Endodermal cell (in vitro differentiated cells): ENCODE data around the gene APMAP. TPM values are rescaled to one million over a fixed set of nuclear protein-coding genes. Genes with fewer than 3 reads are reported as not detected.

Source experiments
- DNase-seq: peaks from one replicate; pipeline ENCODE4 v3.0.0-alpha.2; 2017
- H3K27ac ChIP-seq: 2 replicates; pipeline ENCODE4 v1.5.1; 2013; ENCODE audit warnings: mild to moderate bottlenecking, low read depth, low read length, moderate library complexity
- H3K27me3 ChIP-seq: 2 replicates; pipeline ENCODE4 v1.6.1; 2013; ENCODE audit warnings: mild to moderate bottlenecking, low read length, moderate library complexity; ENCODE audit not compliant: insufficient read depth, control insufficient read depth, poor library complexity, severe bottlenecking
- H3K36me3 ChIP-seq: 2 replicates; pipeline ENCODE4 v1.7.0; 2013; ENCODE audit warnings: mild to moderate bottlenecking, low read length, moderate library complexity; ENCODE audit not compliant: control insufficient read depth, insufficient read depth
- H3K4me1 ChIP-seq: one replicate; pipeline ENCODE4 v1.7.0; 2013; ENCODE audit warnings: low read length; ENCODE audit not compliant: control insufficient read depth, insufficient read depth
- H3K4me3 ChIP-seq: 2 replicates; pipeline ENCODE4 v1.5.1; 2013; ENCODE audit warnings: mild to moderate bottlenecking, low read length, moderate library complexity
- H3K9ac ChIP-seq: 2 replicates; pipeline ENCODE4 v1.6.1; 2013; ENCODE audit warnings: mild to moderate bottlenecking, low read length, moderate library complexity; ENCODE audit not compliant: poor library complexity, severe bottlenecking; ENCODE audit errors: extremely low read depth
- H3K9me3 ChIP-seq: 2 replicates; pipeline ENCODE4 v1.6.1; 2013; ENCODE audit warnings: mild to moderate bottlenecking, low read length, moderate library complexity; ENCODE audit not compliant: control insufficient read depth
- H3K27ac Mint-ChIP-seq: 2 replicates; pipeline ENCODE4 v1.8.0; 2020; ENCODE audit warnings: mixed read lengths
- H3K27me3 Mint-ChIP-seq: 2 replicates; pipeline ENCODE4 v1.8.0; 2021; ENCODE audit warnings: mild to moderate bottlenecking, mixed read lengths; ENCODE audit not compliant: insufficient read depth
- H3K36me3 Mint-ChIP-seq: 2 replicates; pipeline ENCODE4 v1.8.0; 2020; ENCODE audit warnings: low read depth, mixed read lengths
- H3K4me1 Mint-ChIP-seq: 2 replicates; pipeline ENCODE4 v1.8.0; 2020; ENCODE audit warnings: mixed read lengths
- H3K4me3 Mint-ChIP-seq: 2 replicates; pipeline ENCODE4 v1.8.0; 2020; ENCODE audit warnings: mild to moderate bottlenecking, moderate library complexity, mixed read lengths
- H3K9me3 Mint-ChIP-seq: 2 replicates; pipeline ENCODE4 v1.8.0; 2020; ENCODE audit warnings: mild to moderate bottlenecking, mixed read lengths
- CTCF ChIP-seq: fragments of 200-600 bp; sonication (generic); conservative IDR thresholded peaks from 2 replicates; pipeline ENCODE4 v1.5.0; 2021; ENCODE audit warnings: antibody characterized with exemption, mild to moderate bottlenecking
- WGBS, 2 experiments: methylation state at CpG; one replicate each; pipeline versions ENCODE4 v1.1.5 to v1.1.7; 2013; ENCODE audit warnings: missing lambda C conversion rate in 2 of 2, mixed read lengths in 1 of 2; ENCODE audit not compliant: insufficient coverage in 1 of 2, insufficient read length in 1 of 2; 5-methylcytosine and 5-hydroxymethylcytosine counted together
- total RNA-seq, 2 donors: library from RNA; stranded (reverse); fragmentation: NEBNext Ultra II Directional in 1 of 2; extraction: Animal tissue kit (Norgen Biotek cat#: 25700) in 1 of 2; gene quantifications; 2 replicates in 1 of 2; 3 replicates in 1 of 2; pipeline ENCODE4 v1.2.1, GENCODE V29; 2021

APMAP gene
- total RNA-seq, 2 donors from 2014 or later: 60.2 to 65.6 TPM

GRCh38 chr20:24987873-24988835 is 4.4 kb downstream of the APMAP start:
- Mint-ChIP-seq H3K36me3 (peaks cover 3% of the 10 kb centered on the region), H3K27ac (no peak overlapping the region), H3K4me1 (peaks cover 14% of the 10 kb centered on the region), H3K9me3 (no peaks in the 10 kb centered on the region), H3K27me3 (no peaks in the 10 kb centered on the region), H3K4me3 (no peak overlapping the region)
- H3K27ac ChIP-seq: no peak overlapping the region
- WGBS, 2 experiments: 93 to 95% methylated on average over 4 to 7 of the region's 7 CpGs
- no peak for TF ChIP-seq CTCF
- no peaks in the 10 kb centered on the region for H3K27me3 ChIP-seq
- no peak overlapping the region for H3K4me3 ChIP-seq
- H3K9me3 ChIP-seq: no peaks in the 10 kb centered on the region
- H3K4me1 ChIP-seq: peaks cover 5% of the 10 kb centered on the region
- H3K36me3 ChIP-seq: peaks cover 12% of the 10 kb centered on the region
- peak; percentile 15 for DNase-seq
- no peak overlapping the region for H3K9ac ChIP-seq

- Histone ChIP-seq H3K27ac (no peak overlapping the region), H3K9me3 (no peaks in the 10 kb centered on the region), H3K27me3 (no peaks in the 10 kb centered on the region), H3K9ac (no peak overlapping the region), H3K4me1 (peaks cover 5% of the 10 kb centered on the region), H3K4me3 (no peak overlapping the region), H3K36me3 (peaks cover 20% of the 10 kb centered on the region)
- Mint-ChIP-seq H3K4me3 (no peak overlapping the region), H3K9me3 (no peaks in the 10 kb centered on the region), H3K4me1 (peaks cover 14% of the 10 kb centered on the region), H3K36me3 (peaks cover 11% of the 10 kb centered on the region), H3K27ac (no peak overlapping the region), H3K27me3 (no peaks in the 10 kb centered on the region)
- peak; percentile 4 for DNase-seq
- 98 to 100% methylated on average over 1 to 2 of the region's 2 CpGs for WGBS, 2 experiments
- TF ChIP-seq CTCF: no peak
Measured at GRCh38 chr20:24987244-24987643, 5.3 kb downstream of the APMAP start.

GRCh38 chr20:24986436-24987015 is 6.0 kb downstream of the APMAP start:
- Mint-ChIP-seq H3K4me1 (peaks cover 9% of the 10 kb centered on the region), H3K36me3 (peaks cover 15% of the 10 kb centered on the region), H3K4me3 (no peak overlapping the region), H3K27me3 (no peaks in the 10 kb centered on the region), H3K27ac (no peak overlapping the region), H3K9me3 (no peaks in the 10 kb centered on the region)
- Histone ChIP-seq H3K4me1 (peaks cover 5% of the 10 kb centered on the region), H3K9me3 (no peaks in the 10 kb centered on the region), H3K4me3 (no peak overlapping the region), H3K36me3 (peaks cover 20% of the 10 kb centered on the region), H3K9ac (no peak overlapping the region), H3K27me3 (no peaks in the 10 kb centered on the region), H3K27ac (no peak overlapping the region)
- WGBS, 2 experiments: 93 to 100% methylated on average over 6 to 7 of the region's 7 CpGs
- TF ChIP-seq CTCF: no peak
- peak; percentile 17 for DNase-seq
